ENCODE data around the gene CERS6. TPM values are rescaled to one million over a fixed set of nuclear protein-coding genes. Genes with fewer than 3 reads are reported as not detected.

Gene CERS6
- total RNA-seq, 1 experiment from 2014 or later: 17.3 TPM

- peaks cover 39% of the 10 kb centered on the region for H3K4me1 Mint-ChIP-seq
- ChIA-PET CTCF (no interaction called here), POLR2A (no interaction called here)
- no peak overlapping the region for H3K4me3 Mint-ChIP-seq
- peaks cover 4% of the 10 kb centered on the region; the same call in 1 of the 2 replicates for H3K9me3 Mint-ChIP-seq
- H3K27me3 Mint-ChIP-seq (ENCODE audit: low read depth): no peaks in the 10 kb centered on the region
- no peak for DNase-seq (ENCODE audit: low spot score)
- ATAC-seq: no peak
- TF ChIP-seq ZBTB43 (CRISPR knock-in tag; IDR thresholded peaks at IDR 0.05) (no peak), SMAD4 (CRISPR knock-in tag; IDR thresholded peaks at IDR 0.05) (no peak), SOX15 (CRISPR knock-in tag; IDR thresholded peaks at IDR 0.05) (no peak)
- H3K27ac Mint-ChIP-seq: no peak overlapping the region
- H3K36me3 Mint-ChIP-seq: no peaks in the 10 kb centered on the region
These were observed 72.4 kb downstream of the CERS6 start for GRCh38 chr2:168528469-168528868.

GRCh38 chr2:168529054-168529833 is 73.2 kb downstream of the CERS6 start:
- no peaks in the 10 kb centered on the region for H3K36me3 Mint-ChIP-seq
- no peak for DNase-seq (ENCODE audit: low spot score)
- TF ChIP-seq ATF2 (CRISPR knock-in tag; IDR thresholded peaks at IDR 0.05; ENCODE audit: borderline replicate concordance, low read depth): no peak
- TF ChIP-seq SMAD4 (CRISPR knock-in tag; IDR thresholded peaks at IDR 0.05): no peak
- no peak for TF ChIP-seq FOXP1 (CRISPR knock-in tag; IDR thresholded peaks at IDR 0.05; ENCODE audit: borderline replicate concordance)
- no peak for TF ChIP-seq NR1H2 (CRISPR knock-in tag; IDR thresholded peaks at IDR 0.05)
- TF ChIP-seq TCF7 (CRISPR knock-in tag; IDR thresholded peaks at IDR 0.05; ENCODE audit: low read depth): no peak
- no peak for TF ChIP-seq CTCF (IDR thresholded peaks at IDR 0.05)
- no peak for TF ChIP-seq ZNF317 (CRISPR knock-in tag; IDR thresholded peaks at IDR 0.05; ENCODE audit: borderline replicate concordance, low read depth)
- TF ChIP-seq JAZF1 (CRISPR knock-in tag; IDR thresholded peaks at IDR 0.05): no peak
- no peak for TF ChIP-seq IRF2 (CRISPR knock-in tag; IDR thresholded peaks at IDR 0.05; ENCODE audit: borderline replicate concordance, low read depth)
- no peak for TF ChIP-seq NFATC4 (CRISPR knock-in tag; IDR thresholded peaks at IDR 0.05)
- no peak for TF ChIP-seq ERG (CRISPR knock-in tag; IDR thresholded peaks at IDR 0.05)
- TF ChIP-seq NR3C1 (CRISPR knock-in tag; conservative IDR thresholded peaks at IDR 0.05; ENCODE audit: low read depth): no peak
- TF ChIP-seq FOXP4 (CRISPR knock-in tag; IDR thresholded peaks at IDR 0.05): no peak
- TF ChIP-seq ZNF263 (CRISPR knock-in tag; IDR thresholded peaks at IDR 0.05; ENCODE audit: low read depth): no peak
- no peak for TF ChIP-seq ZNF232 (CRISPR knock-in tag; IDR thresholded peaks at IDR 0.05)
- TF ChIP-seq TEAD4 (CRISPR knock-in tag; IDR thresholded peaks at IDR 0.05): no peak
- TF ChIP-seq ZNF138 (CRISPR knock-in tag; conservative IDR thresholded peaks at IDR 0.05): no peak
- no peak for TF ChIP-seq GABPB1 (CRISPR knock-in tag; IDR thresholded peaks at IDR 0.05)
- H3K27me3 Mint-ChIP-seq (ENCODE audit: low read depth): no peaks in the 10 kb centered on the region
- H3K4me1 Mint-ChIP-seq: peaks cover 40% of the 10 kb centered on the region
- no peak for ATAC-seq
- no peak overlapping the region for H3K4me3 Mint-ChIP-seq
- CTCF ChIA-PET: no interaction called here
- H3K27ac Mint-ChIP-seq: no peak overlapping the region
- H3K9me3 Mint-ChIP-seq: peaks cover 4% of the 10 kb centered on the region; the same call in 1 of the 2 replicates
- POLR2A ChIA-PET: no interaction called here

Measured in WTC11 (cell line).